HepG2 (cell line): ENCODE data around the gene SYT7. TPM values are rescaled to one million over a fixed set of nuclear protein-coding genes. Genes with fewer than 3 reads are reported as not detected.
A peak's percentile ranks its signal among the peaks of the same experiment; 100 is the strongest.

ENCODE experiments used
- BHLHE40 ChIP-seq: IDR thresholded peaks from 2 replicates; pipeline ENCODE4 v1.6.1; 2011; ENCODE audit warnings: low read length, improper control_type of control experiment
- CHD2 ChIP-seq: IDR thresholded peaks from 2 replicates; pipeline ENCODE4 v1.6.1; 2011; ENCODE audit warnings: low read depth, low read length, improper control_type of control experiment
- EHMT2 ChIP-seq: fragments of 200-600 bp; sonication (generic); IDR thresholded peaks from 2 replicates; pipeline ENCODE4 v1.7.0; 2017; ENCODE audit warnings: antibody characterized with exemption, low read depth, low read length, borderline replicate concordance
- FOSL1 ChIP-seq: sonication (generic); formaldehyde crosslinking; IDR thresholded peaks from 2 replicates; pipeline ENCODE4 v1.9.0; 2021; ENCODE audit warnings: missing genetic modification reagents, borderline replicate concordance
- FOXA1 ChIP-seq, 2 experiments: fragments of 450-650 bp in 1 of 2; sonication (generic) in 1 of 2; formaldehyde crosslinking in 1 of 2; IDR thresholded peaks; 2 replicates each; pipeline versions ENCODE4 v1.4.0 to v1.6.1; 2016 to 2020; ENCODE audit warnings: missing genetic modification reagents in 1 of 2
- HMG20A ChIP-seq: IDR thresholded peaks from 2 replicates; pipeline ENCODE4 v1.6.1; 2016; ENCODE audit warnings: borderline replicate concordance
- HOXD1 ChIP-seq: sonication (generic); formaldehyde crosslinking; IDR thresholded peaks from 2 replicates; pipeline ENCODE4 v1.5.0; 2020; ENCODE audit warnings: missing genetic modification reagents
- RELA ChIP-seq: sonication (generic); formaldehyde crosslinking; IDR thresholded peaks from 2 replicates; pipeline ENCODE4 v1.4.0; 2020; ENCODE audit warnings: missing genetic modification reagents
- SMYD3 ChIP-seq: sonication (generic); formaldehyde crosslinking; IDR thresholded peaks from 2 replicates; pipeline ENCODE4 v1.8.1; 2023; ENCODE audit warnings: mild to moderate bottlenecking, missing genetic modification reagents
- SP140L ChIP-seq: sonication (generic); formaldehyde crosslinking; IDR thresholded peaks from 2 replicates; pipeline ENCODE4 v1.4.0; 2020; ENCODE audit warnings: missing genetic modification reagents, borderline replicate concordance
- SPEN ChIP-seq: sonication (generic); formaldehyde crosslinking; IDR thresholded peaks from 2 replicates; pipeline ENCODE4 v1.5.1; 2020; ENCODE audit warnings: low read depth, mild to moderate bottlenecking, missing genetic modification reagents
- SRY ChIP-seq: sonication (generic); formaldehyde crosslinking; IDR thresholded peaks from 2 replicates; pipeline ENCODE4 v1.8.0; 2022; ENCODE audit warnings: mild to moderate bottlenecking, missing genetic modification reagents
- TGIF2 ChIP-seq: IDR thresholded peaks from 2 replicates; pipeline ENCODE4 v1.6.1; 2016; ENCODE audit warnings: control low read depth, missing compliant biosample characterization
- ZHX2 ChIP-seq, 2 experiments: sonication (generic) in 1 of 2; formaldehyde crosslinking in 1 of 2; IDR thresholded peaks; 2 replicates each; pipeline versions ENCODE4 v1.6.1 to v1.9.0; 2014 to 2022; ENCODE audit warnings: antibody characterized with exemption in 1 of 2, borderline replicate concordance in 1 of 2, inconsistent platforms in 1 of 2, low read depth in 1 of 2, missing genetic modification reagents in 1 of 2
- ZIK1 ChIP-seq: sonication (generic); formaldehyde crosslinking; IDR thresholded peaks from 2 replicates; pipeline ENCODE4 v1.5.0; 2020; ENCODE audit warnings: mild to moderate bottlenecking, low read depth, missing genetic modification reagents, borderline replicate concordance
- ZNF563 ChIP-seq: sonication (generic); formaldehyde crosslinking; IDR thresholded peaks from 2 replicates; pipeline ENCODE4 v1.8.0; 2022; ENCODE audit warnings: mild to moderate bottlenecking, moderate library complexity, missing genetic modification reagents
- ZNF7 ChIP-seq: IDR thresholded peaks from 2 replicates; pipeline ENCODE4 v1.6.1; 2016; ENCODE audit warnings: missing biosample characterization, missing genetic modification reagents
- ZNF772 ChIP-seq: sonication (generic); formaldehyde crosslinking; IDR thresholded peaks from 2 replicates; pipeline ENCODE4 v1.5.0; 2020; ENCODE audit warnings: mild to moderate bottlenecking, missing genetic modification reagents
- polyA plus RNA-seq, 8 experiments: library from polyadenylated mRNA; depleted of rRNA in 3 of 8; stranded (reverse) in 7 of 8; unstranded in 1 of 8; fragments of >200 nt; fragmentation: Illumina TruSeq in 4 of 8; extraction: Trizol in 4 of 8; gene quantifications; 2 replicates each; pipeline versions ENCODE4 v1.2.1 to v1.2.3, GENCODE V29; 2011 to 2016; ENCODE audit warnings: low read depth in 4 of 8, missing spikeins in 1 of 8, mixed read lengths in 1 of 8; ENCODE audit not compliant: insufficient read depth in 1 of 8
- total RNA-seq, 5 experiments: library from RNA; depleted of rRNA; stranded (reverse); fragments of >200 nt; fragmentation: Illumina TruSeq; extraction: Trizol; gene quantifications; 2 replicates each; pipeline ENCODE4 v1.2.3, GENCODE V29; 2016; ENCODE audit warnings: low read depth in 1 of 5
- TF ChIP-seq, protein P1 (sequence below): sonication (generic); formaldehyde crosslinking; conservative IDR thresholded peaks from 2 replicates; pipeline ENCODE4 v1.8.0; 2022; ENCODE audit warnings: missing genetic modification reagents
- TF ChIP-seq, protein P2 (sequence below): sonication (generic); formaldehyde crosslinking; IDR thresholded peaks from 2 replicates; pipeline ENCODE4 v1.5.0; 2020; ENCODE audit warnings: mild to moderate bottlenecking, low read depth, missing genetic modification reagents, borderline replicate concordance
- TF ChIP-seq, protein P3 (sequence below): IDR thresholded peaks from 2 replicates; pipeline ENCODE4 v1.6.1; 2016; ENCODE audit warnings: missing genetic modification reagents, missing compliant biosample characterization

Gene SYT7
- total and polyA plus RNA-seq, 2 of the 13 experiments (the other 11 are each of a cell fraction or from before 2014, with no cell fraction given): 1.4 to 4.4 TPM

DNA sequence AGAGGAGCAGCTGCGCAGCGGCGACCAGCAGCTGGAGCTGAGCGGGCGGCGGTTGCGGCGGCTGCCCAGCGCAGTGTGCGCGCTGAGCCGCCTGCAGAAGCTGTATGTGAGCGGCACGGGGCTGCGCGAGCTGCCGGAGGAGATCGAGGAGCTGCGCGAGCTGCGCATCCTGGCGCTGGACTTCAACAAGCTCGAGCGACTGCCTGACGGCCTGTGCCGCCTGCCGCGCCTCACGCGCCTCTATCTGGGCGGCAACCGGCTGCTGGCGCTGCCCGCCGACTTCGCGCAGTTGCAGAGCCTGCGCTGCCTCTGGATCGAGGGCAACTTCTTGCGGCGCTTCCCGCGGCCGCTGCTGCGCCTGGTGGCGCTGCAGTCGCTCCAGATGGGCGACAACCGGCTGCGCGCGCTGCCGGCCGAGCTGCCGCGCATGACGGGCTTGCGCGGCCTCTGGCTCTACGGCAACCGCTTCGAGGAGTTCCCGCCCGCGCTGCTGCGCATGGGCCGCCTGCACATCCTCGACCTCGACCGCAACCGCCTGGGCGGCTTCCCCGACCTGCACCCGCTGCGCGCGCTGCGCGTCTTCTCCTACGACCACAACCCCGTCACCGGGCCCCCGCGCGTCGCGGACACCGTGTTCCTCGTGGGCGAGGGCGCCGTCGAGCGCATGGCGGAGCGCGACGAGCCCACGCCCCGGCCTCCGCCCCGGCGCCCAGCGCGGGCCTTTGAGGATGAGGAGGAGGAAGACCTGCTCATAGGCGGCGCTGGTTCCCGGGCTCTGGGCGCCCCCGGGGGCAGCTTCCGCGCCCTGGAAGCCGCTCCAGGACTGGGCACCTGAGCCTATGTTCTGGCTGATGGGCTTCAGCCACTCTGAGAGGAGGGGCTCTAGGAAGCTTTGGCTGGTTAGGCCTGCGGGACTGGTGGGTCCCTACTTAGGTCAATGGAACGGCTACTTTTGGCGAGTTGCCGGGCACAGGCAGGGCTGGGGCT is 71.5 kb downstream of the SYT7 start (continued):
- no peak for TF ChIP-seq HMG20A (CRISPR knock-in tag)
- TF ChIP-seq TGIF2: no peak
- 0 out of 2 replicates have a peak, but pooled peaks have one; percentile 52 for TF ChIP-seq HOXD1 (CRISPR knock-in tag)
- TF ChIP-seq ZNF7 (CRISPR knock-in tag): no peak
- no peak for TF ChIP-seq BHLHE40
- TF ChIP-seq CHD2: no peak
- TF ChIP-seq, protein P1, sequence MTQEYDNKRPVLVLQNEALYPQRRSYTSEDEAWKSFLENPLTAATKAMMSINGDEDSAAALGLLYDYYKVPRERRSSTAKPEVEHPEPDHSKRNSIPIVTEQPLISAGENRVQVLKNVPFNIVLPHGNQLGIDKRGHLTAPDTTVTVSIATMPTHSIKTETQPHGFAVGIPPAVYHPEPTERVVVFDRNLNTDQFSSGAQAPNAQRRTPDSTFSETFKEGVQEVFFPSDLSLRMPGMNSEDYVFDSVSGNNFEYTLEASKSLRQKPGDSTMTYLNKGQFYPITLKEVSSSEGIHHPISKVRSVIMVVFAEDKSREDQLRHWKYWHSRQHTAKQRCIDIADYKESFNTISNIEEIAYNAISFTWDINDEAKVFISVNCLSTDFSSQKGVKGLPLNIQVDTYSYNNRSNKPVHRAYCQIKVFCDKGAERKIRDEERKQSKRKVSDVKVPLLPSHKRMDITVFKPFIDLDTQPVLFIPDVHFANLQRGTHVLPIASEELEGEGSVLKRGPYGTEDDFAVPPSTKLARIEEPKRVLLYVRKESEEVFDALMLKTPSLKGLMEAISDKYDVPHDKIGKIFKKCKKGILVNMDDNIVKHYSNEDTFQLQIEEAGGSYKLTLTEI: no peak
- TF ChIP-seq ZHX2 (IDR thresholded peaks at IDR 0.05; ENCODE audit: low read depth): no peak
- TF ChIP-seq ZHX2 (CRISPR knock-in tag; IDR thresholded peaks at IDR 0.05; ENCODE audit: borderline replicate concordance): no peak
- TF ChIP-seq RELA (CRISPR knock-in tag): no peak
- TF ChIP-seq, protein P2, sequence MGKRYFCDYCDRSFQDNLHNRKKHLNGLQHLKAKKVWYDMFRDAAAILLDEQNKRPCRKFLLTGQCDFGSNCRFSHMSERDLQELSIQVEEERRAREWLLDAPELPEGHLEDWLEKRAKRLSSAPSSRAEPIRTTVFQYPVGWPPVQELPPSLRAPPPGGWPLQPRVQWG (CRISPR knock-in tag): no peak
- no peak for TF ChIP-seq EHMT2
- no peak for TF ChIP-seq SRY (CRISPR knock-in tag)
- TF ChIP-seq FOXA1 (IDR thresholded peaks at IDR 0.05): no peak
- no peak for TF ChIP-seq FOXA1 (CRISPR knock-in tag; IDR thresholded peaks at IDR 0.05)
- TF ChIP-seq, protein P3, sequence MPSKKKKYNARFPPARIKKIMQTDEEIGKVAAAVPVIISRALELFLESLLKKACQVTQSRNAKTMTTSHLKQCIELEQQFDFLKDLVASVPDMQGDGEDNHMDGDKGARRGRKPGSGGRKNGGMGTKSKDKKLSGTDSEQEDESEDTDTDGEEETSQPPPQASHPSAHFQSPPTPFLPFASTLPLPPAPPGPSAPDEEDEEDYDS (CRISPR knock-in tag): no peak
- peak; percentile 79; the same call in 1 of the 2 replicates for TF ChIP-seq ZNF563 (CRISPR knock-in tag)
- TF ChIP-seq ZIK1 (CRISPR knock-in tag): no peak
- no peak for TF ChIP-seq SMYD3
- no peak for TF ChIP-seq FOSL1 (CRISPR knock-in tag)
- no peak for TF ChIP-seq SPEN (CRISPR knock-in tag)
- TF ChIP-seq SP140L: no peak
- no peak for TF ChIP-seq ZNF772 (CRISPR knock-in tag)
